Measurements from ENCODE around the gene MYH2.

MYH2 gene

DNA sequence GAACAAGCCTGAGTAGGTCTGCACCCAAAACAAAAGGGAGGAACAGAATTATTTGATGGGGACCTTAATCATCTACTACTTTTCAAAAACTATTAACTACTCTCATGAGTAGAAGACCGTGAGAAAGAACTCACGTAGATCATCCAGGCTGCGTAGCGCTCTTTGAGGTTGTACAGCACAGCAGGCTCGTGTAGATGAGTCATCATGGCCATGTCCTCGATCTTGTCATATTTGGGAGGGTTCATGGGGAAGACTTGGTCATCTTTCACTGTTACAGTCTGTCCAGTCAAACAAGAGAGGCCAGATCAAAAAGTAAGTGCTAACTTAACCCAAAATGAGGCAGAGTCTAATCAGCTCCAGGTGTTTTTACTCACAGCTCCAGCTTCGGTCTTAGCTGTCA, 33.4 kb downstream of the MYH2 start:
- no peak for DNase-seq (ENCODE audit: low read depth)

DNA sequence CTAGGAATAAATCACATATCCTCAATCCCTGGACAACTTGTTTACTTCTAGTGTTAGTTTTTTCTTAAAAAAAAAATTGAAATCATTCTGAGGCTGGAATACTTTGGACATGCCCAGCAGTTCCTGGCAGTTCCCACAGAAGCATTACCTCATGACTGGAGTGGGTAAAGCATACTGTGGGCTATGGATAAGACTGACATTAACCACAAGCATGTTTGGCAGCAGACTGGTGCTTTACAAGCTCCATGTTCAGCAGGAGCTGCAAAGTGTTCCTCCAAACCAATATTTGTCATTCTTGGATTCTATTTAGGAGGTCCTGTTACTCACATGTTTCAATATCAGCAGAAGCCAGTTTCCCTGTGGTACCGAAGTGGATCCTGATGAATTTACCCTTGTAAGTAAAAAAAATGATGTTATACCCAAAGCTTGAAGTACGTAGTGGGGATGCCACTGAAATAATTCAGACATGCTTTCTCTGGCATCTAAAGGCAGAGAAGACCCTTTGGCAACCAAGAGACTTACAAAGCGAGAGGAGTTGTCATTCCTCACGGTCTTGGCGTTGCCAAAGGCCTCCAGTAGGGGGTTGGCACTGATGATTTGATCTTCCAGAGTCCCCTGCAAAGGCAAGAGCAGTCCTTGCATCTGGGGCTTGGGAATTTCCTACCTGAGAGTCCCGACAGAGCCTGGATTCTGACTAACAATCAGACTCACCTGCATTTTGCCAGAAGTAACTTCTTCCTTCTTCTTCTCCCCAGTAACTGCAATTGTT, 36.0 kb downstream of the MYH2 start:
- DNase-seq (ENCODE audit: low read depth) = no peak

DNA sequence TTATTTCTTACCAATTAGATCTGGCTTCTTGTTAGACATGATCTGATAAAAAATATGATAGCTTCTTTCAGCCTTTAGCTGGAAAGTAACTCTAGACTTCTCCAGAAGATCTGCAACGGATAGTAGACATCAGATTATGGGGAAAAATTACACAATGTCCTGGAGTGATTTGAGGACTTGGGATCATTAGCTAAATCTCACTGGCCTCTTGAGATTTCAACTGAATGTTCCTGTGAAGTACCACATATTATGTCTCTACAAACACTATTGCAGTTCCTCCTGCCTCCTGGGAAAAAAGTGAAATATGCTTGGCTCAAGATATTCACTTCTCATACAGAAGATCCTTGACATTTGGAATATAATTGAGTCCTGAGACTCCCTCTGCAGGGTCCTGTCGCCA, 36.6 kb downstream of the MYH2 start:
- no peak for DNase-seq (ENCODE audit: low read depth)

DNA sequence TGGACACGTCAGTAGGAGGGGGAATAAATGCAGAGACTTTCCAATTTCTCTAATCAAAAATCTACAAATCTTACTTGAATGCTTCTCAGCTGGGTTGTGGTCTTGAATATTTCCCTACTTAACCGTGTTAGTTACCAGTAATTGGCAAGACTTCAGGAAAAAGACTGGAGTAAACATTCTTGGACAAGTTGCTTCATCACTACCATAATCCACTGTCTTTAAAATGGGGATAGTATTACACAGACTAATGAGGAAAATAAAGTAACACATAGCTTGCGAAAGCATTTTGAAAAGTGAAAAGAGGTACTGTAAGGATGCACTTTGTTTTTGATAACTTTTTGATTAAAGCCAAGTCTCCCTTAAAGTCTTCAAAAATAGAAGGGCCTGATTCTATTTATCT, 49.5 kb downstream of the MYH2 start:
- no peak for DNase-seq (ENCODE audit: low read depth)

DNA sequence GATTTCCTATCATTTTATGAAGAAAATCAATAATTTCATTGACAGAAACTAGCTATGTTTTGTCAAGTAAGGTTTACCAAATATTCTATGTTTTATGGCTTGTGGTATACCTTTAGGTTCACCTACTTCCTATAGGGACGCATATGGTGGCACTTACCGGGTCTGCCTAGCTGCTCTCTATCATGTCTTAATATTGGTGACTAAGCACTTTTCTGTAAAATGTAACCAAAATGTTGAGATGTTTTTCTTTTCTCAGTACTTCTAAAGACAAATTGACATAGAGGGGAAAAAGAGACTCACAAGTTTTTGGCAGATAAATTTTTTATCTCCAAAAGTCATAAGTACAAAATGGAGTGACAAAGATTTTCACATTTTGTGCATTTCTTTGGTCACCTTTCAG, 57.5 kb downstream of the MYH2 start:
- no peak for DNase-seq (ENCODE audit: low read depth)

DNA sequence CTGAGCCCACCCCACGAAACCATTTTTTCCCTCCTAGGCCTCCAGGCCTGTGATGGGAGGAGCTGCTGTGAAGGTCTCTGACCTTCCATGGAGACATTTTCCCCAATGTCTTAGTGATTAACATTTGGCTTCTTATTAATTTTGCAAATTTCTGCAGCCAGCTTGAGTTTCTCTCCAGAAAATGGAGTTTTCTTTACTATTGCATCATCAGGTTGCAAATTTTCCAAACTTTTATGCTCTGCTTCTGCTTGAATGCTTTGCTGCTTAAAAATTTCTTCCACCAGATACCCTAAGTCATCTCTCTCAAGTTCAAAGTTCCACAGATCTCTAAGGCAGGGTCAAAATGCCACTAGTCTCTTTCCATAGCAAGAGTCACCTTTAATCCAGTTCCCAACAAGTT, 67.2 kb downstream of the MYH2 start:
- no peak for DNase-seq (ENCODE audit: low read depth)

DNA sequence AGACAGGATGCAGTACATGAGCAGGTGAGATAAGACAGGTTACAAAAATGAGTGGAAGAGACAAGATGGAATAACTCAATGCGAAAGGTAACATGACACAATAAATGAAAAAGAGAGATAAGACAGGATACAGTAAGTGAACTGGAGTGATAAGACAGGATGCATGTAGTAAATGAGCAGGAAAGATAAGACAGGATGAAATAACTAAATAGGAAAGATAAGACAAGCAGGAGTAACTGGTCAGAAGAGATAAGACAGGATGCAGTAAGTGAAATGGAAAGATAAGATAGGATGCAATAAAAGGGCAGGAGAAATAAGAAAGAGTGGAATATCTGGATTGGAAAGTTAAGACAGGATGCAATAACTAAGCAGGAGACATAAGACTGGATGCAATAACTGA, 71.8 kb downstream of the MYH2 start:
- DNase-seq (ENCODE audit: low read depth) = no peak

DNA sequence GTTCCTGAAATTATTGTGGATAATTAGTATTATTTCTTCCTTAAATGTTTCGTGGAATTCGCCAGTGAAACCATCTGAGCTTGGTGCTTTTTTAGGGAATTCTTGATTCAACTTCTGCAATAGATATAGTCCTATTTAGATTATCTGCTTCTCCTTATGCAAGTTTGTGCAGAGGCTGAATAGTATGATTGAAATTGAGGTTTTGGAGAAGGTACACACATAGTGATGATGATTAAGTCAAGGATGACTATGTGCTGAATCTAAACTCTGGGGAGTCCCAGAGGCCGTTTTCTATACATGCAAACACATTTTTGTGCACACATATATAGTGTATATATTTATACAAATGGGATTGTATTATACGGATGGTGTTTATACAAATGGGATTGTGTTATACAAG, 74.9 kb downstream of the MYH2 start:
- no peak for DNase-seq (ENCODE audit: low read depth)

DNA sequence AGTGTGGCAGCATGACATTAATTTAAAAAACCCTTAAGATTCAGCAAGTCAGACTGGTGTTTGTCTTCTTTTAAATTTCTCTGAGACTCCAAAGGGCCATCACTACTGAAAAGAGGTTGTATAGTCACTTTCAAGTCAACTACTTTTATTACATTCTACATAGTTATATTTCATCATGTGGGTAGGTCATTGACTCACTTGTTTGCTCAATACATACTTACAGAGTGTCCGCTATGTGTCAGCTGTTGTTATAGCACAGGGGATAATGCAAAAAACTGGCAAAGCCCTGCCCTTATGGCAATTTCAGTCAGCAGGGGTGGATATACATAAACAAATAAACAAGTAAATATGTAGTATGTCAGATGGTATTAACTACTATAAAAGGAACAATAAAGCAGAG, 77.6 kb downstream of the MYH2 start:
- no peak for DNase-seq (ENCODE audit: low read depth)

All from stromal cell of bone marrow (primary cell).